ENCODE data around the gene EHMT1. TPM values are rescaled to one million over a fixed set of nuclear protein-coding genes. Genes with fewer than 3 reads are reported as not detected.

The EHMT1 gene
- total and polyA plus RNA-seq, 4 donors: 14.7 to 85.8 (median 51.0) TPM

DNA sequence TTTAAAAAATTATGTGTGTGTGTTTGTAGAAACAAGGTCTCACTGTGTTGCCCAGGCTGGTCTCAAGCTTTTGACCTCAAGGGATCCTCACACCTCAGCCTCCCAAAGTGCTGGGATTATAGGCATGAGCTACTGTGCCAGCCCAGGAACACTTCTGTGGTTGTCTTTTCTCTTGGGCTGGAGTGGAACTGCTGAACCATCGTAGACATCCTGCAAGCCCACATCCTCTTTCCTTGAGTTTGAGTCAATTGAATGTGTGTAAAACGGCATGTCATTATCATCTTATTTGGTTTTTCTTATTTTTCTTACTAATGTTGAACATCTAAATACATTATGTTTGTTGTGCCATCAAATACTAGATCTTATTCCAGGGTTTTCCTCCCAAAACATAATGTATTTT, 40.0 kb downstream of the EHMT1 start:
- Histone ChIP-seq H3K4me1 (ENCODE audit: control insufficient read depth in 1 of 2, insufficient read depth in 2 of 2, low read length in 2 of 2) (no peaks in the 10 kb centered on the region), H3K4me3 (ENCODE audit: low read length in 2 of 2) (no peak overlapping the region), H3K27me3 (ENCODE audit: control insufficient read depth in 1 of 2, insufficient read depth in 2 of 2, low read length in 1 of 2) (no peaks in the 10 kb centered on the region), H3K9me3 (ENCODE audit: control insufficient read depth, low read length) (no peaks in the 10 kb centered on the region), H3K27ac (ENCODE audit: low read depth in 1 of 2, low read length in 2 of 2) (no peak overlapping the region), H3K36me3 (ENCODE audit: control insufficient read depth in 1 of 2, insufficient read depth in 2 of 2, low read length in 1 of 2) (peaks cover 0 to 3% of the 10 kb centered on the region in 2 donors)
- ATAC-seq (ENCODE audit: low FRiP score) (no peak), DNase-seq (no peak)
- intact Hi-C loops (cut with DNase I): no loop called here
- 91 to 97% methylated on average over 2 of the region's 2 CpGs for WGBS, 2 donors

- Histone ChIP-seq H3K9me3 (ENCODE audit: control insufficient read depth, low read length) (no peaks in the 10 kb centered on the region), H3K27ac (ENCODE audit: low read depth in 1 of 2, low read length in 2 of 2) (no peak overlapping the region), H3K4me3 (ENCODE audit: low read length in 2 of 2) (no peak overlapping the region), H3K27me3 (ENCODE audit: control insufficient read depth in 1 of 2, insufficient read depth in 2 of 2, low read length in 1 of 2) (no peaks in the 10 kb centered on the region), H3K36me3 (ENCODE audit: control insufficient read depth in 1 of 2, insufficient read depth in 2 of 2, low read length in 1 of 2) (no peaks in the 10 kb centered on the region), H3K4me1 (ENCODE audit: control insufficient read depth in 1 of 2, insufficient read depth in 2 of 2, low read length in 2 of 2) (no peaks in the 10 kb centered on the region)
- DNase-seq (peak in 1 of 2 donors; percentile 28), ATAC-seq (ENCODE audit: low FRiP score) (no peak)
- intact Hi-C loops (cut with DNase I): no loop called here
- WGBS, 2 donors: 20 to 23% methylated on average over 4 of the region's 4 CpGs
Observed at GRCh38 chr9:137660144-137660543, 41.3 kb downstream of the EHMT1 start.

DNA sequence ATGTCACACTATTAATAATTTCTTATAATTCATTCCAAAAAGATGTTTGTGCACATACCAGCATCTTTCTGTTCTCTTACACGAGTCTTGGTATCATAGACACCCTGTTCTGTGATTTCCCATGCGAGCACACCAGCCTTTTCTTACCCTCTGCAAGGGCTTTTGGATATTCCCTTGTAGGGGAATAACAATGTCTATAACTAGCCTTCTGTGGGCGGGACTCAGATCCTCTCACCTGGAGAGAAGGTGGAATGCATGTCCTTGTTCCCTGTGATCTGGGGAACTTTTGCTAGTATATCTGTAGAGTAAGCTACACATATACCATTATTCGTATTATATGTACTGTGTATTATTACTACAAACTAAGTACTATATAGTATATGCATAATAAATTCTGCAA, 44.8 kb downstream of the EHMT1 start:
- Histone ChIP-seq H3K27ac (ENCODE audit: low read depth in 1 of 2, low read length in 2 of 2) (no peak overlapping the region), H3K4me3 (ENCODE audit: low read length in 2 of 2) (no peak overlapping the region), H3K9me3 (ENCODE audit: control insufficient read depth, low read length) (no peaks in the 10 kb centered on the region), H3K36me3 (ENCODE audit: control insufficient read depth in 1 of 2, insufficient read depth in 2 of 2, low read length in 1 of 2) (no peaks in the 10 kb centered on the region), H3K4me1 (ENCODE audit: control insufficient read depth in 1 of 2, insufficient read depth in 2 of 2, low read length in 2 of 2) (no peaks in the 10 kb centered on the region), H3K27me3 (ENCODE audit: control insufficient read depth in 1 of 2, insufficient read depth in 2 of 2, low read length in 1 of 2) (no peaks in the 10 kb centered on the region)
- 86 to 89% methylated on average over 4 of the region's 4 CpGs for WGBS, 2 donors
- intact Hi-C loops (cut with DNase I): no loop called here
- ATAC-seq (ENCODE audit: low FRiP score) (no peak), DNase-seq (no peak)

GRCh38 chr9:137664676-137665075, 45.9 kb downstream of the EHMT1 start:
- WGBS, 2 donors: 88% methylated on average over 7 of the region's 7 CpGs
- Histone ChIP-seq H3K4me1 (ENCODE audit: control insufficient read depth in 1 of 2, insufficient read depth in 2 of 2, low read length in 2 of 2) (no peaks in the 10 kb centered on the region), H3K4me3 (ENCODE audit: low read length in 2 of 2) (no peak overlapping the region), H3K27me3 (ENCODE audit: control insufficient read depth in 1 of 2, insufficient read depth in 2 of 2, low read length in 1 of 2) (no peaks in the 10 kb centered on the region), H3K36me3 (ENCODE audit: control insufficient read depth in 1 of 2, insufficient read depth in 2 of 2, low read length in 1 of 2) (peaks cover 0 to 2% of the 10 kb centered on the region in 2 donors), H3K27ac (ENCODE audit: low read depth in 1 of 2, low read length in 2 of 2) (no peak overlapping the region), H3K9me3 (ENCODE audit: control insufficient read depth, low read length) (no peaks in the 10 kb centered on the region)
- ATAC-seq (ENCODE audit: low FRiP score) (no peak), DNase-seq (no peak)
- intact Hi-C loops (cut with DNase I): no loop called here

DNA sequence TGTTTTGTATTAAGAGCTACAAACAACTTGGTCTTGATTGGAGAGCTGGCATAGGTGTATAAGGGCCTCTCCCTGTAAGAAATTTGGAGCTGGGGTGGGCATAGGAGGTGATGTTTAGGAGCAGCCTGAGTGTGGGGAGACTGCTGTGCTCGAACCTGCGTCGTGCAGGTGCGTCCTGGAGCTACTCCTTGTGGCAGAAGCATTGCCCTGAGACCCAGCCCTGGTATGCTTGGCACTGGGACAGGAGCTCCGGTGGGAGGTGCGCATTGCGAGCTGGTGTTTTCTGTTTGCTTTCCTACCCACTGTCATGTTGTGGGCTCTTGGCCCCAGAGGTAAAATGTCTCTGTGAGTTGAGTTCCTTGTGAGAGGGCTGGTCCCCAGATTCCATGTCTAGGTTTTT, 46.4 kb downstream of the EHMT1 start:
- WGBS, 2 donors: 90 to 93% methylated on average over 7 of the region's 7 CpGs
- peaks cover 0 to 2% of the 10 kb centered on the region in 2 donors for H3K36me3 ChIP-seq (ENCODE audit: control insufficient read depth in 1 of 2, insufficient read depth in 2 of 2, low read length in 1 of 2)
- H3K27ac ChIP-seq (ENCODE audit: low read depth in 1 of 2, low read length in 2 of 2): no peak overlapping the region
- intact Hi-C loops (cut with DNase I): no loop called here
- no peak overlapping the region for H3K4me3 ChIP-seq (ENCODE audit: low read length in 2 of 2)
- DNase-seq (no peak), ATAC-seq (ENCODE audit: low FRiP score) (no peak)
- H3K4me1 ChIP-seq (ENCODE audit: control insufficient read depth in 1 of 2, insufficient read depth in 2 of 2, low read length in 2 of 2): no peaks in the 10 kb centered on the region
- H3K9me3 ChIP-seq (ENCODE audit: control insufficient read depth, low read length): no peaks in the 10 kb centered on the region
- no peaks in the 10 kb centered on the region for H3K27me3 ChIP-seq (ENCODE audit: control insufficient read depth in 1 of 2, insufficient read depth in 2 of 2, low read length in 1 of 2)

DNA sequence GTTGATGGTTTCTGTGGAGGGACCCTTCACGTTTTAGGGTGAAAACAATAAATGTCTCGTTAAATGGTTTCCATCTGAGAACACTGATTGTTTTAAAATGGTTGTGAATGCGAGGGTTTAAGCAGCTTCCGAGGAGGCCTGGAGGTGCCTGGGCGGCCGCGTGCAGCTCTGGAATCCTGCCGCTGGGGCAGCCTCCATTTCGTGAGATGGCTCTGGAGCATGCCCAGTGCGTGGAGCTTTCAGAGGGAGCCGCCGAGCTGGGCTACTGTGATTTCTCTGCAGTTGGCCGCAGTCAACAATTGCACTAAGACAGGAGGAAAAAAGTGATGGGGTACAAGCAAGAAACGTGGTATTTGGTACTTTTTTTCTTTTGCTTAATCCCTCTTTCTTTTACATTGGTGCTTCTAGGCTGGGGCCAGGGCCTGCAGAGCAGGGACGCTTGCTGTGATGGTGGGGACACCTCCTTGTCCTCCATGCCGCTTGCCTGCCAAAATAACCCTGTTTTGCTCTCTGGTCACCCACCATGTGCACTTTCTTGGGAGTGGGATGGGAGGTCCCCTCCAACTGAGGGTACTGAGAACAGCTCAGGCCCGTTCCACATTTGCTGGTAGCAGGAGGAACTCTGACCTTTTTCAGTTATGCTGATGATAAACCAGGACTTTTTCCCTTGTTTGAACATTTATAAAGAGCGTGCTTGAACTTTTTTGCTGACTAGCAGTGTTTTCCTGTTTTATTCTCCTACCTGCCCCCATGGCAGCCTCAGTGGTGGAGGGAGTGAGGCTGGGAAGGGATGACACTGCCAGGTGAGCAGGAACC, 47.1 kb downstream of the EHMT1 start:
- Histone ChIP-seq H3K4me1 (ENCODE audit: control insufficient read depth in 1 of 2, insufficient read depth in 2 of 2, low read length in 2 of 2) (no peaks in the 10 kb centered on the region), H3K36me3 (ENCODE audit: control insufficient read depth in 1 of 2, insufficient read depth in 2 of 2, low read length in 1 of 2) (peaks cover 0 to 2% of the 10 kb centered on the region in 2 donors), H3K27ac (ENCODE audit: low read depth in 1 of 2, low read length in 2 of 2) (no peak overlapping the region), H3K9me3 (ENCODE audit: control insufficient read depth, low read length) (no peaks in the 10 kb centered on the region), H3K4me3 (ENCODE audit: low read length in 2 of 2) (no peak overlapping the region), H3K27me3 (ENCODE audit: control insufficient read depth in 1 of 2, insufficient read depth in 2 of 2, low read length in 1 of 2) (no peaks in the 10 kb centered on the region)
- no peak for ATAC-seq (ENCODE audit: low FRiP score)
- intact Hi-C loops (cut with DNase I): no loop called here
- peak in 1 of 2 donors; percentile 13 for DNase-seq
- 81 to 82% methylated on average over 18 of the region's 18 CpGs for WGBS, 2 donors

DNA sequence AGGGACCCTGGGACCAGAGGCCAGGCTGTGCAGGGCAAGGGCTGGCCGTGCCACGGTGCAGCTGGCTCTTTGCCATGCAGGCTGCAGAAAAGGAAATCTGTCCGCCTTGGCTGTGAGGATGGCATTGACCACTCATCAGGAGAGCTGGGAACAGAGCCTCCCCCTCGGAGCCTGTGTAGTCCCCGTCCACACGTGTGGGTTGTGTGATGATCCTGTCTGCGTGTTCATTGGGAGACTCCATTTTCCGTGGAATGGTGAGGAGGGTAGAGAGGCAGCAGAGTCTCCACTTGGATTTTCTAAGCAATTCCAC, 47.7 kb downstream of the EHMT1 start:
- Histone ChIP-seq H3K4me1 (ENCODE audit: control insufficient read depth in 1 of 2, insufficient read depth in 2 of 2, low read length in 2 of 2) (no peaks in the 10 kb centered on the region), H3K27me3 (ENCODE audit: control insufficient read depth in 1 of 2, insufficient read depth in 2 of 2, low read length in 1 of 2) (no peaks in the 10 kb centered on the region), H3K27ac (ENCODE audit: low read depth in 1 of 2, low read length in 2 of 2) (no peak overlapping the region), H3K4me3 (ENCODE audit: low read length in 2 of 2) (no peak overlapping the region), H3K36me3 (ENCODE audit: control insufficient read depth in 1 of 2, insufficient read depth in 2 of 2, low read length in 1 of 2) (peaks cover 0 to 2% of the 10 kb centered on the region in 2 donors), H3K9me3 (ENCODE audit: control insufficient read depth, low read length) (no peaks in the 10 kb centered on the region)
- ATAC-seq (ENCODE audit: low FRiP score) (no peak), DNase-seq (peak in 1 of 2 donors; percentile 74)
- 46 to 52% methylated on average over 8 of the region's 8 CpGs for WGBS, 2 donors
- intact Hi-C loops (cut with DNase I): no loop called here

DNA sequence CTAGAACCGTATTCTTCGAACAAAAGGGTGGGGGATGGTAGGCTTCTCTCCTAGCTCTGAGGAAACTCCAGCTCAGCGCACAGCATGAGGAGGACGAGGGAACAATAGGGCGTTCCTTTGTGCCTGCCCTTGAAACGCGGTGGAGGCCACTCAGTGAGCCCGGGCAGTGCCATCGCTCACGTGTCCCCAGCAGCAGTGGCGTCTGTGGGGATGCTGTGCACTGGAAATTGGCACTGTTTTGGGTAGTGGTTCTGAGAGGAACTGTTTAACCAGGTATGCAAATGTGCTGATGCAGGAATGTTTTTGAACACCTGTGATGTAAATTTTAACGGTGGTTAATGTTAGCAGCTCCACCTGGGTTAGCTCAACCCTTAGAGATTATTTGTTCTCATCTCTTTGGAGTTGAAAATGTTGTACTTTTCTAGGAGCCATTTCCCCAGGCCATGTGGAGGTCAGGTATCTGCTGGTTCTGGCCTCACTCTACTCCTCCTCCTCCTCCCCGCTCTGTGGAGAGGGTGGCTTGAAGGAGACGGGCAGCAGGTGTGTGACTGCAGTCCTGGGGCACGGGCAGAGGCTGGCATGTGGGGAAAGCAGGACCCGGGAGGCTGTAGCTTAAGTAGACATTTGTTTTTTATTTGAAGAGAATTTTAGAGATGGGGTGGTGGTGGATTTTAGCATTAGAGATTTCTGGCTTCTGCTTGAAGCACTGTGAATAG, 48.3 kb downstream of the EHMT1 start:
- DNase-seq (peak in 1 of 2 donors; percentile 71), ATAC-seq (ENCODE audit: low FRiP score) (no peak)
- no peak overlapping the region for H3K4me3 ChIP-seq (ENCODE audit: low read length in 2 of 2)
- H3K27me3 ChIP-seq (ENCODE audit: control insufficient read depth in 1 of 2, insufficient read depth in 2 of 2, low read length in 1 of 2): no peaks in the 10 kb centered on the region
- H3K4me1 ChIP-seq (ENCODE audit: control insufficient read depth in 1 of 2, insufficient read depth in 2 of 2, low read length in 2 of 2): no peaks in the 10 kb centered on the region
- intact Hi-C loops (cut with DNase I): no loop called here
- 77 to 79% methylated on average over 16 of the region's 16 CpGs for WGBS, 2 donors
- peaks cover 0 to 2% of the 10 kb centered on the region in 2 donors for H3K36me3 ChIP-seq (ENCODE audit: control insufficient read depth in 1 of 2, insufficient read depth in 2 of 2, low read length in 1 of 2)
- no peaks in the 10 kb centered on the region for H3K9me3 ChIP-seq (ENCODE audit: control insufficient read depth, low read length)
- no peak overlapping the region for H3K27ac ChIP-seq (ENCODE audit: low read depth in 1 of 2, low read length in 2 of 2)

DNA sequence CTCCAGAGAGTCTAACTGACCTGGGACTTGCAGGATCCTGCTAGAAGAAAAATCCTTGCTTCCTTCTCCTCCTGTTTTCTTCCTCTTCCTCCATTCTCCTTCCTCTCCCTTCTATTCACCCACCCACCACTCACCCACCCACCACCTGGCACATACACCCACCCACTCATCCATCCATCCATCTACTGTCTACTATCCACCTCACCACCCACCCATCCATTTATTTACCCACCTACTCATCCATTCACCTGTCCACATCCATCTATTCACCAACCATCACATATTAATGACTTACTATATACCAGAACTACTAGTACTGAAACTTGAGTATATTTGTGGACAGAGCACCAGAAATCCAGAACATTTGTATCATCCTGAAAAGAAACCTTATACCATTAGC, 49.4 kb downstream of the EHMT1 start:
- DNase-seq: peak in 1 of 2 donors; percentile 5
- intact Hi-C loops (cut with DNase I): no loop called here
- H3K4me3 ChIP-seq (ENCODE audit: low read length in 2 of 2): no peak overlapping the region
- no peaks in the 10 kb centered on the region for H3K27me3 ChIP-seq (ENCODE audit: control insufficient read depth in 1 of 2, insufficient read depth in 2 of 2, low read length in 1 of 2)
- H3K36me3 ChIP-seq (ENCODE audit: control insufficient read depth in 1 of 2, insufficient read depth in 2 of 2, low read length in 1 of 2): peaks cover 0 to 2% of the 10 kb centered on the region in 2 donors
- no peak overlapping the region for H3K27ac ChIP-seq (ENCODE audit: low read depth in 1 of 2, low read length in 2 of 2)
- no peaks in the 10 kb centered on the region for H3K4me1 ChIP-seq (ENCODE audit: control insufficient read depth in 1 of 2, insufficient read depth in 2 of 2, low read length in 2 of 2)
- no peak for ATAC-seq (ENCODE audit: low FRiP score)
- no peaks in the 10 kb centered on the region for H3K9me3 ChIP-seq (ENCODE audit: control insufficient read depth, low read length)
